ENCODE measurements around the gene TRIO.

Gene TRIO

DNA sequence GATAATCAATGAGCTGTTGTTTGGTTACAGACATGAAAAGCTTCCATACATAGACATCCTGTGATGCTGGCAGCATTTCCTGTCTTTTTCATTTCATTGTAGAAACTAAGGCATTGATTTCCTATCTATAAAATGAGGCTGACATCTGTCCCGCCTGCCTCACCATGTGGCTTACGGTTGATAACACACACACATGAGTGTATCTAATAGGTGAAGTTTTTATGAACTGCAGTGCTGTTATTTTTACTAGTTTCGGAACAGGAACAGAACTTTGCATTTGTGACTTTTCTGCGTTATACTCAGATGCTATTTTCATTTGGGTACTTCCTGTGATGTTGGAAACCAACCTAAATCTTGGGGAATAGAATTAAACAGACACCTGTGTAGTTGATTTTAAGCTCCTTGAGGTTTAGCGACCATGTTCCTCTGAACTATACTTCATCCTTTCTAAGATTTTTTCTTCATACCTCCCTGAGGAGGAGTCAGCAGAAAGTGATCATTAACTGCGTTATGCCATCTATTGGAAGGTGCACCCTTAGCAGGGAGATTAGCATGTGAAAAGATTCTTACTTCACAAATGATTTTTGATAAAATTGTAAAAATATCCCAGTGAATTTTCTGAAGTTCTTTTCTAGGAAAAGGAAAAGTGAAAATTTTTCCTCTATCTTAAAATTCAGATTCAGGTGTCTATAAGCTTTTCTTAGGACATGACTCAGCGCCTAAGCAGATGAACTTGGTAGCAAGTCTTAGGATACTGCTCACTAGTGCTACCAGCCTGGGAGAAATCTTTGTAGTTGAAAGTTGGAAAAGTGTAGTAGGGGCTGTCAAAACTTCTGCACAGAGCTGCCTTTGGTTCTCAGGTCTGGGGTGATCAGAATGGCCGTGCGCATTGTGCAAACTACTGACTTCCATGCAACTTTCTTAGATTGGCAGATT, 134.5 kb downstream of the TRIO start:
- no peaks in the 10 kb centered on the region for H3K4me1 ChIP-seq (ENCODE audit: control insufficient read depth in 1 of 2, insufficient read depth in 1 of 2, low read depth in 1 of 2, low read length in 1 of 2)
- no peaks in the 10 kb centered on the region for H3K9me3 ChIP-seq
- H3K4me3 ChIP-seq (ENCODE audit: low read depth in 1 of 2, low read length in 1 of 2): no peak overlapping the region
- TF ChIP-seq, protein P1, sequence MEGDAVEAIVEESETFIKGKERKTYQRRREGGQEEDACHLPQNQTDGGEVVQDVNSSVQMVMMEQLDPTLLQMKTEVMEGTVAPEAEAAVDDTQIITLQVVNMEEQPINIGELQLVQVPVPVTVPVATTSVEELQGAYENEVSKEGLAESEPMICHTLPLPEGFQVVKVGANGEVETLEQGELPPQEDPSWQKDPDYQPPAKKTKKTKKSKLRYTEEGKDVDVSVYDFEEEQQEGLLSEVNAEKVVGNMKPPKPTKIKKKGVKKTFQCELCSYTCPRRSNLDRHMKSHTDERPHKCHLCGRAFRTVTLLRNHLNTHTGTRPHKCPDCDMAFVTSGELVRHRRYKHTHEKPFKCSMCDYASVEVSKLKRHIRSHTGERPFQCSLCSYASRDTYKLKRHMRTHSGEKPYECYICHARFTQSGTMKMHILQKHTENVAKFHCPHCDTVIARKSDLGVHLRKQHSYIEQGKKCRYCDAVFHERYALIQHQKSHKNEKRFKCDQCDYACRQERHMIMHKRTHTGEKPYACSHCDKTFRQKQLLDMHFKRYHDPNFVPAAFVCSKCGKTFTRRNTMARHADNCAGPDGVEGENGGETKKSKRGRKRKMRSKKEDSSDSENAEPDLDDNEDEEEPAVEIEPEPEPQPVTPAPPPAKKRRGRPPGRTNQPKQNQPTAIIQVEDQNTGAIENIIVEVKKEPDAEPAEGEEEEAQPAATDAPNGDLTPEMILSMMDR (IDR thresholded peaks at IDR 0.05): no peak
- H3K36me3 ChIP-seq: no peaks in the 10 kb centered on the region
- no peaks in the 10 kb centered on the region for H3K27me3 ChIP-seq
- no peak overlapping the region for H3K27ac ChIP-seq

DNA sequence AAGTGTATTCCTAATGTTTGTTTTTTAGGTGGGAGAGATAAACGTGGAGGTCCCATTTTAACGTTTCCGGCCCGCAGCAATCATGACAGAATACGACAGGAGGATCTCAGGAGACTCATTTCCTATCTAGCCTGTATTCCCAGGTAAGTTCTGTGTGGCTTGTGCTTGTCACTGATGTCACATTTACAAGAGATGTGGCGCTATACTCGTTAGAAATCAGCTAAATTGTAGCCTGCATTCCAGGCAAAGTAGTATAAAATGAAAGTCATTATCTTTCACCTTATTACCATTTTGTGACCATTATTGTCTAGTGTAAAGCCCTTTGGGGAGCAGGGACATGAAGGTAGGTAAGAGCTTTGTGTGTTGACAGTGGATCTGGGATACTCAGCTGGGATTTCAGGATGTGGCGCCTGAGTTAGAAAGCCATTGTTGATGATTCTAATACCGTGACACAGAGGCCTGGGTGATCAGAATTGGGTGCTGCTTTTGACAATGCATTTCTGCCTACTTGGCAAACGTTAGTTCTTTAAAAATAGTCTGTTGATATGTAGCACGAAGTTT, 137.2 kb downstream of the TRIO start:
- no peak overlapping the region for H3K4me3 ChIP-seq (ENCODE audit: low read depth in 1 of 2, low read length in 1 of 2)
- no peaks in the 10 kb centered on the region for H3K4me1 ChIP-seq (ENCODE audit: control insufficient read depth in 1 of 2, insufficient read depth in 1 of 2, low read depth in 1 of 2, low read length in 1 of 2)
- H3K36me3 ChIP-seq: no peaks in the 10 kb centered on the region
- no peak overlapping the region for H3K27ac ChIP-seq
- H3K27me3 ChIP-seq: no peaks in the 10 kb centered on the region
- H3K9me3 ChIP-seq: no peaks in the 10 kb centered on the region
- TF ChIP-seq, protein P1 (IDR thresholded peaks at IDR 0.05): no peak

DNA sequence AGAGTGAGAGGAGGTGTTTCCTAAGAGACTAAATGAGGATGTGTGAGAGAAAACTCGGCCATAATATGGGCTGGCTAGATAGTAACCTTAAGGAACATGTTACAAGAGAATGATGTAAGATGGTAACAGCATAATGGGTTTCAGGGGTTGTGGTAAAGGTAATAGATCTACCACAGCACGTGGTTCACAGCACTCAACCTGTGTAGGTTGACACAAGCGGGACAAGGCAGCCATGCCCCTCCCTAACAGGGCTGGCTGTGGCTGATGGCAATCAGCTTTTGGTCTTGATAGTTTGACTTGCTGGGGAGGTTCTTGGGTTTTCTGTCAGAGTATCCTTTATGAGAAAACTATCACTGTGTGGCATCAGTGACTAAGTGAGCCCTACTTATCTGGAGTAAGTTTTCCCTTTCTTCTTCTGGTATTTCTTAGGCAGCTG, 138.6 kb downstream of the TRIO start:
- Histone ChIP-seq H3K4me1 (ENCODE audit: control insufficient read depth in 1 of 2, insufficient read depth in 1 of 2, low read depth in 1 of 2, low read length in 1 of 2) (no peaks in the 10 kb centered on the region), H3K36me3 (no peaks in the 10 kb centered on the region), H3K4me3 (ENCODE audit: low read depth in 1 of 2, low read length in 1 of 2) (no peak overlapping the region), H3K27me3 (no peaks in the 10 kb centered on the region), H3K9me3 (no peaks in the 10 kb centered on the region), H3K27ac (no peak overlapping the region)
- TF ChIP-seq, protein P1 (IDR thresholded peaks at IDR 0.05): no peak

DNA sequence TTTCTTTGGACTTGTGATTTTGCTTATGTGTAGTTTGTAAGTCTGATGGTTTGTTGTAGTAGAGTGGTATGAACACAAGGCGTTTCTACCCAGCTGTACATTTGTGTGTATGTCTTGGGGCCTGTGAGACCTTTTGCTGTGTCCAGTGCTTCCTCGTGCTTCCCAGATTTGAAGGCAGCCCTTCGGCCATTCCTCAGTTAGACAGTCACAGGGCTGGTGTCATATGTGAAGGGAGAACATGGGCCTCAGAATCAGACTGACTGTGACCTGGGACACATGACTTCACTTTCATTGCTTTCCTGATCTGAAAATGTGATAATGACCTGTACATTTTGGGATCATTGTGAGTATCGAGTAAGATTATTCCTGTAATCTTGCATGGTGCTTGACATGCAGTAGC, 140.0 kb downstream of the TRIO start:
- no peaks in the 10 kb centered on the region for H3K9me3 ChIP-seq
- no peaks in the 10 kb centered on the region for H3K27me3 ChIP-seq
- TF ChIP-seq, protein P1 (IDR thresholded peaks at IDR 0.05): no peak
- H3K27ac ChIP-seq: no peak overlapping the region
- no peaks in the 10 kb centered on the region for H3K4me1 ChIP-seq (ENCODE audit: control insufficient read depth in 1 of 2, insufficient read depth in 1 of 2, low read depth in 1 of 2, low read length in 1 of 2)
- H3K4me3 ChIP-seq (ENCODE audit: low read depth in 1 of 2, low read length in 1 of 2): no peak overlapping the region
- H3K36me3 ChIP-seq: no peaks in the 10 kb centered on the region

DNA sequence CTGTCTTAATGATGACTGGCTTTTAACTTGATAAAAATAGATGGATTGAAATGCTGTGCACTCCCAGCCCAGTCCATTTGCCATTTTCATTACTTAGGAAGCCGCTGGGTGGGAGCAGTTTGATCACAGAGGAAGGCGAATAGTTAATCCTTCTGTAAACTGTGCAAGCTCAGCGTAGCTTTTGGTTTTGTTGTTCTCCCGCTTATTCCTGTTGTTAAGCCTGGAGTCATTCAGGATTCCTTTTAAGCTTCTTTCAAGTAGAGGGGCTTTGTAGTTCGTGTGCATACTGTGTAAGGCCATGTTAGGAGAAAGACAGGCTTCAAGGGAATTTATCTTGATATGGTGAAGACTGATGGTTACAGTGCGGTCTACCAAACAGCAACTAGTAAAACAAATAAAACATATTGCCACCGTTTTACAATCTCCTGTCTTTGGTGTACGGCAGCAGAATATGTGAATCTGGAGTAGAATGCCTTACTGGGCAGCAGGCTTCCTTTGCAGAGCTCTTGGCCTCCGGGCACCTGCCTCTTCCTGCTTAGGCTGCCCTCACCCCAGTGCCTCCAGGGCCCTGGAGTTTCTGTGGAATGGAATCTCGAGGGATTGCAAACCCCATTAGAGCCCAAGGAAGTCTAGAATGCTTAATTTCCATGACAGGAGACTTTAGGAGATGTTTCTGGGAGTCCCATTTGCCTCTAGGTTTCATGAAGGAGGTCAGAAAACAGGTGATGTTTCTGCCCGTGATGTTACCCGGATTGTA, 141.4 kb downstream of the TRIO start:
- H3K9me3 ChIP-seq: no peaks in the 10 kb centered on the region
- no peaks in the 10 kb centered on the region for H3K4me1 ChIP-seq (ENCODE audit: control insufficient read depth in 1 of 2, insufficient read depth in 1 of 2, low read depth in 1 of 2, low read length in 1 of 2)
- TF ChIP-seq, protein P1 (IDR thresholded peaks at IDR 0.05): no peak
- H3K4me3 ChIP-seq (ENCODE audit: low read depth in 1 of 2, low read length in 1 of 2): no peak overlapping the region
- H3K36me3 ChIP-seq: no peaks in the 10 kb centered on the region
- no peak overlapping the region for H3K27ac ChIP-seq
- no peaks in the 10 kb centered on the region for H3K27me3 ChIP-seq

Data from neutrophil (primary cell).